Measurements from ENCODE around the gene ANKHD1. TPM values are rescaled to one million over a fixed set of nuclear protein-coding genes. Genes with fewer than 3 reads are reported as not detected.
"Not testable (repeated sequence)": the region's sequence is repeated elsewhere in the genome, so short reads cannot be mapped to it uniquely, and the experiment has no call there.

ANKHD1 gene
- total and polyA plus RNA-seq, 12 donors = 26.6 to 77.9 (median 67.5) TPM

GRCh38 chr5:140418862-140419520, 17.4 kb downstream of the ANKHD1 start:
- no peak for TF ChIP-seq CTCF (IDR thresholded peaks at IDR 0.05)
- no peak overlapping the region for H3K27ac ChIP-seq
- H3K4me3 ChIP-seq = no peak overlapping the region
- H3K4me1 ChIP-seq = peaks cover 0 to 45% (median 9%) of the 10 kb centered on the region in 9 donors
- H3K27me3 ChIP-seq = no peaks in the 10 kb centered on the region
- peaks cover 0 to 19% (median 0%) of the 10 kb centered on the region in 9 donors for H3K36me3 ChIP-seq
- 97 to 100% methylated on average over 1 of the region's 1 CpG for WGBS, 2 donors
- intact Hi-C loops (cut with DNase I) = no loop called here
- H3K9me3 ChIP-seq = no peaks in the 10 kb centered on the region
- no peak for ATAC-seq
- DNase-seq = no peak

- no peak for DNase-seq
- peaks cover 0 to 50% (median 16%) of the 10 kb centered on the region in 9 donors for H3K4me1 ChIP-seq
- TF ChIP-seq CTCF (IDR thresholded peaks at IDR 0.05) = no peak
- WGBS, 2 donors = 95 to 99% methylated on average over 4 of the region's 4 CpGs
- ATAC-seq = no peak
- H3K36me3 ChIP-seq = peaks cover 0 to 11% (median 0%) of the 10 kb centered on the region in 9 donors
- no peak overlapping the region for H3K4me3 ChIP-seq
- H3K27ac ChIP-seq = no peak overlapping the region
- intact Hi-C loops (cut with DNase I) = loop anchor here in 1 of 10 donors (5.0 kb wide), 1 partner anchor 567 kb away; no protein-coding TSS in a partner anchor
- H3K9me3 ChIP-seq = no peaks in the 10 kb centered on the region
- H3K27me3 ChIP-seq = no peaks in the 10 kb centered on the region
These were observed 18.6 kb downstream of the ANKHD1 start for GRCh38 chr5:140420226-140420570.

GRCh38 chr5:140420665-140421361, 19.2 kb downstream of the ANKHD1 start:
- intact Hi-C loops (cut with DNase I) = loop anchor here in 2 of 10 donors (1.0 to 5.0 kb wide), 2 partner anchors 11 to 566 kb away; no protein-coding TSS in a partner anchor
- Histone ChIP-seq H3K36me3 (peaks cover 0 to 4% (median 0%) of the 10 kb centered on the region in 9 donors), H3K27me3 (no peaks in the 10 kb centered on the region), H3K4me3 (no peak overlapping the region), H3K9me3 (no peaks in the 10 kb centered on the region), H3K4me1 (peaks cover 0 to 57% (median 16%) of the 10 kb centered on the region in 9 donors), H3K27ac (no peak overlapping the region)
- WGBS, 2 donors = 87 to 95% methylated on average over 5 of the region's 5 CpGs
- no peak for TF ChIP-seq CTCF (IDR thresholded peaks at IDR 0.05)
- DNase-seq (no peak), ATAC-seq (no peak)

- not testable (repeated sequence) for H3K9me3 ChIP-seq, DNase-seq, H3K27ac ChIP-seq, ATAC-seq, H3K4me3 ChIP-seq, H3K36me3 ChIP-seq, H3K27me3 ChIP-seq
- 77 to 82% methylated on average over 7 of the region's 7 CpGs for WGBS, 2 donors
- H3K4me1 ChIP-seq = peaks cover 0 to 61% (median 16%) of the 10 kb centered on the region in 9 donors
- intact Hi-C loops (cut with DNase I) = loop anchor here in 2 of 10 donors (1.0 to 5.0 kb wide), 2 partner anchors 11 to 566 kb away; no protein-coding TSS in a partner anchor
These were observed 19.7 kb downstream of the ANKHD1 start for GRCh38 chr5:140421375-140421774.
